Adrenal gland (tissue), 12 donors: Measurements from ENCODE around the gene C1orf105. TPM values are rescaled to one million over a fixed set of nuclear protein-coding genes. Genes with fewer than 3 reads are reported as not detected.
A peak's percentile ranks its signal among the peaks of the same experiment; 100 is the strongest.

ENCODE experiments used
- DNase-seq, 7 donors: peaks; one replicate each; pipeline ENCODE4 v3.0.0-alpha.2; 2019 to 2020
- H3K27ac ChIP-seq, 5 donors: fragments of 200-600 bp; sonication (generic) in 4 of 5; 1 replicate in 3 of 5; 2 replicates in 2 of 5; pipeline versions ENCODE4 v1.5.1 to v1.8.0; 2016 to 2020; ENCODE audit warnings: mild to moderate bottlenecking in 1 of 5
- H3K27me3 ChIP-seq: fragments of 200-600 bp; 2 replicates; pipeline ENCODE4 v1.8.0; 2021
- H3K36me3 ChIP-seq, 2 donors: fragments of 200-600 bp; replicated peaks in 1 of 2; 1 replicate in 1 of 2; 2 replicates in 1 of 2; pipeline versions ENCODE4 v1.5.1 to v1.8.0; 2018 to 2022
- H3K4me1 ChIP-seq, 2 donors: fragments of 200-600 bp; replicated peaks in 1 of 2; 1 replicate in 1 of 2; 2 replicates in 1 of 2; pipeline versions ENCODE4 v1.5.1 to v1.8.0; 2018 to 2021
- H3K4me3 ChIP-seq, 4 donors: fragments of 200-600 bp; sonication (generic) in 3 of 4; one replicate each; pipeline ENCODE4 v1.5.1; 2016 to 2018
- H3K9me3 ChIP-seq, 3 donors: fragments of 200-600 bp; sonication (generic) in 1 of 3; replicated peaks in 1 of 3; 1 replicate in 2 of 3; 2 replicates in 1 of 3; pipeline versions ENCODE4 v1.5.1 to v1.8.0; 2016 to 2021
- CTCF ChIP-seq, 6 experiments: fragments of 450-650 bp in 4 of 6; fragments of 200-600 bp in 2 of 6; sonication (generic) in 1 of 6; IDR thresholded peaks; 1 replicate in 5 of 6; 2 replicates in 1 of 6; pipeline versions ENCODE4 v1.5.1 to v1.8.0; 2016 to 2021; ENCODE audit warnings: antibody characterized with exemption in 6 of 6, mild to moderate bottlenecking in 2 of 6, moderate library complexity in 1 of 6
- POLR2A ChIP-seq, 2 donors: fragments of 450-650 bp; IDR thresholded peaks; one replicate each; pipeline ENCODE4 v1.6.1; 2017; ENCODE audit warnings: antibody characterized with exemption in 2 of 2, mild to moderate bottlenecking in 2 of 2, moderate library complexity in 1 of 2
- WGBS, 4 donors: extraction: QIAGEN DNeasy Blood & Tissue Kit in 2 of 4; methylation state at CpG; one replicate each; pipeline versions ENCODE4 v1.1.5 to v1.1.7; 2013 to 2017; 5-methylcytosine and 5-hydroxymethylcytosine counted together
- intact Hi-C, 2 donors: fragments of 100-400 bp; cut with DNase I; formaldehyde crosslinking; loops; one replicate each; pipeline versions ENCODE4 v1.14.1 to v1.15.0; 2022 to 2023
- polyA plus RNA-seq, 3 donors: library from polyadenylated mRNA; stranded (reverse); fragments of 200-250 nt in 2 of 3; fragments of 350-450 nt in 1 of 3; fragmentation: Illumina TruSeq in 1 of 3; extraction: RNeasy Lipid Tissue Mini Kit (QIAGEN cat#74804) in 1 of 3; gene quantifications; one replicate each; pipeline ENCODE4 v1.2.3, GENCODE V29; 2013 to 2014
- total RNA-seq, 9 donors: library from RNA; depleted of rRNA in 4 of 9; stranded (reverse); fragments of >200 nt in 4 of 9; fragments of 120-200 nt in 1 of 9; fragmentation: NEBNext Ultra II Directional in 1 of 9; extraction: Animal tissue kit (Norgen Biotek cat#: 25700) in 1 of 9; gene quantifications; one replicate each; pipeline versions ENCODE4 v1.1.0 to v1.2.4, GENCODE V29; 2013 to 2023
- donor health status: healthy with polysubstance abuse.
- donor health status: Bipolar disorder and iron deficiency.
- donor health status: DM: yes; HTN: yes; CAD: no.
- donor health status: DM: no; HTN: no; CAD: no.
- donor health status: DM: no; HTN: no; CAD: no.
- donor health status: DM: yes; HTN: yes; CAD: no.

Gene C1orf105
- total and polyA plus RNA-seq, 12 donors = 0.37 to 0.80 (median 0.39) TPM; not detected in 9

- no peaks in the 10 kb centered on the region for H3K27me3 ChIP-seq
- H3K4me3 ChIP-seq = no peak overlapping the region
- H3K36me3 ChIP-seq = no peaks in the 10 kb centered on the region
- intact Hi-C loops = loop anchor here in 1 of 2 donors (10.0 kb wide), 1 partner anchor 107 kb away; no protein-coding TSS in a partner anchor
- 92 to 100% (median 97%) methylated on average over 1 of the region's 1 CpG for WGBS, 4 donors
- TF ChIP-seq CTCF (IDR thresholded peaks at IDR 0.05) (no peak), POLR2A (IDR thresholded peaks at IDR 0.05) (no peak)
- no peaks in the 10 kb centered on the region for H3K9me3 ChIP-seq
- no peak for DNase-seq
- H3K4me1 ChIP-seq = peaks cover 11 to 37% of the 10 kb centered on the region in 2 donors
- no peak overlapping the region for H3K27ac ChIP-seq
Observed at GRCh38 chr1:172391976-172392375, 28.5 kb upstream of the C1orf105 start.

GRCh38 chr1:172393354-172393753 lies 27.1 kb upstream of the C1orf105 start:
- TF ChIP-seq CTCF (IDR thresholded peaks at IDR 0.05) = no peak
- peak in 1 of 2 donors; percentile 14 for TF ChIP-seq POLR2A (IDR thresholded peaks at IDR 0.05)
- peak overlapping the region in 3 of 5 donors; percentile 14 to 62 (median 53) for H3K27ac ChIP-seq
- H3K36me3 ChIP-seq = no peaks in the 10 kb centered on the region
- peak in 2 of 7 donors; percentile 20 to 24 for DNase-seq
- WGBS, 4 donors = 58 to 72% (median 69%) methylated on average over 5 of the region's 5 CpGs
- no peaks in the 10 kb centered on the region for H3K27me3 ChIP-seq
- H3K4me1 ChIP-seq = peaks cover 11 to 51% of the 10 kb centered on the region in 2 donors
- no peaks in the 10 kb centered on the region for H3K9me3 ChIP-seq
- intact Hi-C loops = loop anchor here in 1 of 2 donors (10.0 kb wide), 1 partner anchor 109 kb away; no protein-coding TSS in a partner anchor
- no peak overlapping the region for H3K4me3 ChIP-seq

GRCh38 chr1:172394141-172394751 lies 26.2 kb upstream of the C1orf105 start:
- DNase-seq = peak in 5 of 7 donors; percentile 30 to 75 (median 38)
- TF ChIP-seq POLR2A (IDR thresholded peaks at IDR 0.05) (no peak), CTCF (IDR thresholded peaks at IDR 0.05) (no peak)
- Histone ChIP-seq H3K27me3 (no peaks in the 10 kb centered on the region), H3K4me3 (no peak overlapping the region), H3K27ac (peak overlapping the region in 4 of 5 donors; percentile 14 to 59 (median 48)), H3K4me1 (peaks cover 11 to 59% of the 10 kb centered on the region in 2 donors), H3K9me3 (no peaks in the 10 kb centered on the region), H3K36me3 (no peaks in the 10 kb centered on the region)
- intact Hi-C loops = loop anchor here in 1 of 2 donors (10.0 kb wide), 1 partner anchor 109 kb away; no protein-coding TSS in a partner anchor
- WGBS, 4 donors = 31 to 58% (median 53%) methylated on average over 4 of the region's 4 CpGs

GRCh38 chr1:172394811-172395210 lies 25.7 kb upstream of the C1orf105 start:
- peak overlapping the region in 1 of 5 donors; percentile 59 for H3K27ac ChIP-seq
- no peak overlapping the region for H3K4me3 ChIP-seq
- peaks cover 11 to 62% of the 10 kb centered on the region in 2 donors for H3K4me1 ChIP-seq
- no peaks in the 10 kb centered on the region for H3K9me3 ChIP-seq
- WGBS, 4 donors = 89 to 93% (median 90%) methylated on average over 5 of the region's 5 CpGs
- H3K27me3 ChIP-seq = no peaks in the 10 kb centered on the region
- H3K36me3 ChIP-seq = no peaks in the 10 kb centered on the region
- TF ChIP-seq POLR2A (IDR thresholded peaks at IDR 0.05) (no peak), CTCF (IDR thresholded peaks at IDR 0.05) (no peak)
- DNase-seq = no peak
- intact Hi-C loops = loop anchor here in 1 of 2 donors (10.0 kb wide), 1 partner anchor 110 kb away; no protein-coding TSS in a partner anchor
